NCI-H2196 treated with DMSO at 0.1 percent for 48 hours (cell line): Measurements from ENCODE around the gene MTF2.
"Not testable (repeated sequence)": the region's sequence is repeated elsewhere in the genome, so short reads cannot be mapped to it uniquely, and the experiment has no call there.

Experiments used
- DNase-seq: peaks from one replicate; lab custom pipeline; 2025; ENCODE audit not compliant: unreplicated experiment; lab: John Stamatoyannopoulos, UW

The MTF2 gene

DNA sequence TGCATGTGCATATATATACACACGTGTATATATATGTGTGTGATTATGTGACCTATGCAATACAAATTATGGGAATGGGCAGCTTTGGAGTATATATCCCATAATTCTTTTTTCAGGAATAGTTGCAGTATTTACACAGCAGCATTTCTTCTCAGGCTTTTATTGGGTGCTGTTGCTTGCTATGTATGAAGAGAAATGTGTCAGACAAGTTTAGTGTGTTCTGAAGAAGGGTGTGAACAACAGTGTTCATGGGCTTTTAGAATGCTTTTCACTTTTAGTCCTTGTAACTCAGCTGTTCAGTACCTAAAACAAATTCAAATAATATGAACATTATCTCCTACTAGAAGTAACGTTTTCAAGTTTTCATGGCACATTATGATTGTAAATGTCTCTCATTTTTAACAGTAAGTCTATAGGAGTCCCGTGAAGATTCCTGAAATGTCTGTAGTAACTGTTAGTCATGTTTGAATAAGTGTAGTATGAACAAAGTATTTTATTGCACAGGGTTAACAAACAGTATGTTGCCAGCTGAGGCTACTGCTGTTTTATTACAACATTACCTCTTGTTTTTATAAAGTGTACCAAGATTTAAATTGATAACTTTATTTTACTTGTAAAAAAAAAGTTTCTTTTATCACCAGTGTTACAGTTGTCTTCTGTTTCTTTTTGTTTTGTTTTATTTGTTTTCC, 58.7 kb downstream of the MTF2 start:
- no peak for DNase-seq

DNA sequence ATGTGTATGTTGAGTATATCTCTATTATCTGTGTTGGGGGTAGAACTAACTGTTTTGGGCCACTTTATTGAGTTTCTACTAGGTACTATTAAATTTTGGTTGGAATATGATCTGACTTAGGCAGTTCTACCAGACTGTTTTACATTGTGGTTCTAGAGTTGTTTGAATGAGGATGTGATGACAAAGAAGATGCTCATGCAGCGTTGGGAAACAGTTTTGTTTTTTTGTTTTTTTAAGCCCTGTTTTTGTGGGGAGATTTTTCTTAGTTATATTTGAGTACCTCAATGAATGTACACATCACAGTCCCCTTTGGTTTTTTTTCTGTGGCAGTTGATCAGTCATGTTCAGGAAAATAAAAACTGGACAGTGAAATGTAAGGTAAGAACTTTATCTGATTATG, 61.0 kb downstream of the MTF2 start:
- no peak for DNase-seq

DNA sequence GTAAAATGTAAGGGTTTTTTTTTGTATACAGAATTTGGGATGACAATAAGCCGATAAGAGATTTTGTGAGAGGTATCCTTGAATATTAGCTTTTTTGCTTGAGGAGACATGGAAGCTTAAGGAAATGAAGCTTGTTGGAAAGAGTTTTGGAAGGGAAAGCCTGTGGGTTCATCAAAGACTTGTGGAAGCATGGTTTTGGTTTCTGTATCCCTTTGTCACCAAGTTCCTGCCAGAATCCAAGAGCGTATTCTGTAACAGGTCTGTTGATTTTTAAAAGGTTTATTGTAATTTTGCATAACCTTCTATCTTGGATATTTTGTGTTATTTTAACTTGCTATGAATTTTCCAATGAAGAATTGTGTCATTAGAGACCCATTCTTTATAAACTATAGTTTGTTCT, 63.1 kb downstream of the MTF2 start:
- no peak for DNase-seq

DNA sequence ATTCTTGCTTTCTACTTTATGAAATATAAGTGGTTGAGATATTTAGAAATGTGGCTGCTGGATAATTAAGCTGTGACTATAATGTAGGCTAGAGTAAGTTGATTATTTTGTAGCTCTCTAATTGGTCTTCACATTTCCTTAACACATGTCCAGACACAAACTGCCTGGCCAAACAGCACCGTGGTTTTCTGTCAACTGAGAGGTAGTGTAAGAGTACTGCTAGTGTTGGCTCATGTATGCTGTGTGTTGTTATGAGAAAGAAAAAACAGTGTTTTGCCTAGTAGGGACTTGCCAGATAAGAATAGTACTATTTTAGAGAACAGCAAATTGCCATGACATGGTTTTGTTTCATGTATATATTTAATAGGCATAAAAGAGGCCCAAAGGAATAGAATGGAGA, 64.1 kb downstream of the MTF2 start:
- no peak for DNase-seq

DNA sequence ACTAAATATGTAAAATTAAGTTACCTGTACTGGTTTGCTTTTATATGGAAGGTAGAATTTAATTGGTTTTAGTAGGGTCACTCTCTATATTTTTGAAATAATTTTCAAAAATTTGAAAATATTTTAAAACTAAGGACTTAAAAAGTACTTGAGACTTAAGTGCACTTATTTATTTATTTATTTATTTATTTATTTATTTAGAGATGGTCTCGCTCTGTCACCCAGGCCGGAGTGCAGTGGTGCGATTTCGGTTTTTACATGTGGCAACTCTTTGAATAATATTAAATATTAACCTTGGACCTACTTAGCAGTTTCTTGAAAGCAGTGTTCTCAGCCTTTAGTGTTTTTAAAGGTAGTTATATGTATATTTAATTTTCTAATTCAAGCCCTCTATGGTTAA, 64.7 kb downstream of the MTF2 start:
- no peak for DNase-seq

DNA sequence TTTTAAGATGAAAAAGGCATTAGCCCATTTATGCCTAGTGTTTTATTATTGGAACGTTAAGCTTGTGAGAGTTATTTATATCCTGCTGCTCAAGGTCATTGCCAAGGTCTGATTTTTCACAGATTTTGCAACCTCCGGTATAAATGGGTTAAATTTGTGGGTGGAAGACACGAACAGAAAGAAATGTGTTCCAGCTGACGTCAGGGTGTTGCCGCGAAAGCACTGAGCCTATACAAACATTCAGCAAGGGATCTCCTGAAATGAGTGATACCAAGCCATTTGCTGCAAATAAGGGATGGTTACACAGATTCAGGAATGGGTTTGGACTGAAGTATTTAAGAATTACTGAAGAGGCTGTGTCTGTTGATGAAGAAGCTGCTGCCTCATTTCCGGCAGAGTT, 68.9 kb downstream of the MTF2 start:
- DNase-seq = no peak

DNA sequence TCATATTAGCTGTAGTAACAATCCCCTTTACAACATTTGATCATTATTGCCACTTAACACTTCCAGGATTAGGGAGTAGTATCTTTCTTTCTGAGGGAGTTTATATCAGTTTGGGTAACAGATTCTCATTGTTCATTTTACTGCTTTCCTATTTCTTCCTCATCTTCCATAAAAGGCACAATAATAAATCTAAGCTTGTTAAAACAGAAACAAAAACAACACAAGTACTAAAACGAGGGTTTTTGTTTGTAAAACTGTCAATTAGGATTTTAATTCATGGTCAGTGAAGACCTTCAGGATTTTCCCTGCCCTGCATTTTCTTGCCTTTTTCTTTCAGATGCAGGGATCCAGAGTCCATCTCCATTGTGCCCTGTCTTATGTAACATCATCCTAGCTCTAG, 71.6 kb downstream of the MTF2 start:
- DNase-seq = no peak

DNA sequence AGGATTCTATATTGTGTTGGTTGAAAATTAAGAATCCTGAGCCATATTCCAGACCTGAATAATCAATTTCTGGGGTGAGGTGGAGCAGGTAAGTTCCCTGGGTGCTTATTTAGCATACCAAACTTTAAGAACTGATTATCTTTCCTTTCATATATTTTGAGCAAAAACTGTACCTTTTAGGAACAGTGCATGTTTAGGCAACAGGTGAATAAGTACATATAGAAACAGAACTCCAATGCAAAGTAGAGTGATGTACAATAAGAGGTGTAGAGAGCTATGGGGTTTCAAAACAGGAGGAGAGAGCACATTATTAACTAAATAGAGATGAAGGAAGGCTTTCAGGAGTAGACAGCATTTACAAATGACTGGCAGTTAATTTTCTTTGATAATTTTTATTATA, 72.4 kb downstream of the MTF2 start:
- no peak for DNase-seq

DNA sequence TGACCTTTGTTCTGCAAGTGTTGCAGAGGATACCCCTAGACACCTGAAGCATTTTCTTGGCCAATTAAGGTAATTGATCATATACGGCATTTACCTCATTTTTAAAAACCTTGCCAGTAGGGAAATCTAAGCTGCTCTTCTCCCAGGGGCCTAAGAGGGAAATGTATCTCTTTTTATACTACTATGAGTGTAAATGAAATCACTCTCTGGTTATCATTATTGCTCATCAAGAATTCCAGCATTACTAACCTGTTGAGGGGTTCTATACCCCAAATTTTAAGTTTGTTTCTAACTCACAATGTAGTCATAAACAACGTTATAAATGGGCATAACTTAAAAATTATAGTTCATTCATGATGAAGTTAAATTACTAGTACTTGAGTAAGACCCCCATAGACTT, 73.8 kb downstream of the MTF2 start:
- no peak for DNase-seq

DNA sequence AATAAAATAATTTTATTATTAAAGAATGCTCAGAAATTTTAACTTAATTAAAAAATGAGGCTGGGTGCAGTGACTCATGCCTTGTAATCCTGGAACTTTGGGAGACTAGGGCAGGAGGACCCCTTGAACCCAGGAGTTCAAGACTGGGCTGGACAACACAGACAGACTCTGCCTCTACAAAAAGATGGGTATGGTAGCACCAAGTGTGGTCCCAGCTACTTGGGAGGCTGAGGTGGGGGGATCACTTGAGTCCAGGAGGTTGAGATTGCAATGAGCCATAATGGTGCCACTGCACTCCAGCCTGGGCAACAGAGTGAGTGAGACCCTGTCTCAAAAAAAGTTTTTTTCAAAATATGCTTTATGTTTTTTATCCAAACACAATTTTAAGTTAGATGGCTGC, 75.8 kb downstream of the MTF2 start:
- no peak for DNase-seq

DNA sequence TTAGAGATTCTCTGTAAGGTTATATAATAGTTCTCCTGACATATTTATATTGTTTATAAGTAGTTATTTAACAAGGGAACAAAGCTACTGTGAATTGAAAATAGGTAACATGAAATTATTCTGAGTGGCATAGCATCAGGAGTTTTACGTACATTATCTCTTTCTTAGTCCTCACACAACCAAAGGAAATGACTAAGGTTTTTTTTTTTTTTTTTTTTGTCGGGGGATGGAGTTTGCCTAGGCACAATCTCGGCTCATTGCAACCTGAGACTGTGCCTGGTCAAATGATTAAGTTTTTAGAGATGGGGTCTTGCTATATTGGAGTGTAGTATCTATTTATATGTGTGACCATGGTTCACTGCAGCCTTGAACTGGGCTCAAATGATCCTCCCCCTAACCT, 76.3 kb downstream of the MTF2 start:
- no peak for DNase-seq

DNA sequence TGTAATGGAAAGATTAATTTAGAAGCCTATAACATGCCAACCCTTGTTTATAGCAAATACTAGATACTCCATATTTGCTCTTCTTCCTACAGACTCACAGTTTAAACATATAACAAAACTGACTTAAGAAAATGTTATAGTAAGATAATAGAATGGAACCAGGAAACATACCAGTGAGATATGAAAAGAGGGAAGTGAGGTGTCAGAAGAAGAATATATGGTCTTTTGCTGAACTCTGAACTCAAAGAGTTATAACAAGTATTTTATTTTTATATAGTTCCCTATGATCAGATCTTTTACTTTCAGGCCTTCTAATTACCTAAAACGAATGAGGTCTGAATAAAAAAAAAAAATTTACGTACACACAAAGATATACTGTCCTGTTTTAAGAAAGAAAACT, 80.3 kb downstream of the MTF2 start:
- no peak for DNase-seq

DNA sequence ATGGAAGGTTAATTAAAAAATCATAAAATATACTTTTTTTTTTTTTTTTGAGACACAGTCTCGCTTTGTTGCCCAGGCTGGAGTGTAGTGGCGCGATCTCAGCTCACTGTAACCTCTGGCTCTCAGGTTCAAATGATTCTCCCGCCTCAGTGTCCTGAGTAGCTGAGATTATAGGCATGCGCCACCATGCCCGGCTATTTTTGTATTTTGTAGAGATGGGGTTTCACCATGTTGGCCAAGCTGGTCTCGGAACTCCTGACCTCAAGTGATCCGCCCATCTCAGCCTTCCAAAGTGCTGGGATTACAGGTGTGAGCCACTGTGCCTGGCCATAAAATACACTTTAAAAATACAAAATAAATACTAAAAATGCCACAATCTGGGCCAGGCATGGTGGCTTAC, 84.2 kb downstream of the MTF2 start:
- not testable (repeated sequence) for DNase-seq

DNA sequence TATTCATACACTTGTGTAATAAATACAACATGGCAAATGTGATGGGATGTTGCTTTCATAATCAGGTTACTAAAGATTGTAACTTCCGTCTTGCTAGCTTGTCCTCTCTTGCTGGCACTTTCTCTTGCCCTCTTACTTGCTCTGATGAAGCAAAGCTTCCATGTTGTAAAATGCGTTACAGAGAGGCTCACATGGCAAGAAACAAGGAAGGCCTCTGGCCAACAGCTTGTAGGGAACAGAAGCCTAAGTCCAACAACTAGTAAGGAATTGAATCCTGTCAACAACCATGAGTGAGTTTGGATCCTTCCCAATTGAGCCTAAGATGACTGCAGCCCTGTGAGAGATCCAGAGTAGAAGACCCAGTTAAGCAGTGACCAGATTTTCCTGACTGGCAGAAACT, 85.7 kb downstream of the MTF2 start:
- no peak for DNase-seq

DNA sequence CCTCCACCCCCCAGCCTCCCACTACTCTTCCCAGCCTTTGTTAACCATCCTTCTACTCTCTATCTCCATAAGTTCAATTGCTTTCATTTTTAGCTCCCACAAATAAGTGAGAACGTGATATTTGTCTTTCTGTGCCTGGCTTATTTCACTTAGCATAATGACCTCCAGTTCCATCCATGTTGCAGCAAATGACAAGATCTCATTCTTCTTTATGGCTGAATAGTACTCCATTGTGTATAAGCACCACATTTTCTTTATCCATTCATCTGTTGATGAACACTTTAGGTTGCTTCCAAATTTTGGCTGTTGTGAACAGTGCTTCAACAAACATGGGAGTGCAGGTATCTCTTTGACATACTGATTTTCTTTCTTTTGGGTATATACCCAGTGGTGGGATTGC, 86.8 kb downstream of the MTF2 start:
- not testable (repeated sequence) for DNase-seq

DNA sequence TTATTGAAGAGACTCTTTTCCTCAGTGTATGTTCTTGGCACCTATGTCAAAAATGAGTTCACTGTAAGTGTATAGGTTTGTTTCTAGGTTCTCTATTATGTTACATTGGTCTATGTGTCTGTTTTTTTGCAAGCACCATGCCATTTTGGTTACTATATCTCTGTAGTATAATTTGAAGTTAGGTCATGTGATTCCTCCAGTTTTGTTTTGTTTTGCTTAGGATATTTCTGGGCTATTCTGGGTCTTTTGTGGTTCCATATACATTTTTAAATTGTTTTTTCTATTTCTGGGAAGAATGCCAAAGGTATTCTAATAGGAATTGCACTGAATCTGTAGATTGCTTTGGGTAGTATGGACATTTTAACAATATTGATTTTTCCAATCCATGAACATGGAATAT, 87.9 kb downstream of the MTF2 start:
- DNase-seq = no peak

DNA sequence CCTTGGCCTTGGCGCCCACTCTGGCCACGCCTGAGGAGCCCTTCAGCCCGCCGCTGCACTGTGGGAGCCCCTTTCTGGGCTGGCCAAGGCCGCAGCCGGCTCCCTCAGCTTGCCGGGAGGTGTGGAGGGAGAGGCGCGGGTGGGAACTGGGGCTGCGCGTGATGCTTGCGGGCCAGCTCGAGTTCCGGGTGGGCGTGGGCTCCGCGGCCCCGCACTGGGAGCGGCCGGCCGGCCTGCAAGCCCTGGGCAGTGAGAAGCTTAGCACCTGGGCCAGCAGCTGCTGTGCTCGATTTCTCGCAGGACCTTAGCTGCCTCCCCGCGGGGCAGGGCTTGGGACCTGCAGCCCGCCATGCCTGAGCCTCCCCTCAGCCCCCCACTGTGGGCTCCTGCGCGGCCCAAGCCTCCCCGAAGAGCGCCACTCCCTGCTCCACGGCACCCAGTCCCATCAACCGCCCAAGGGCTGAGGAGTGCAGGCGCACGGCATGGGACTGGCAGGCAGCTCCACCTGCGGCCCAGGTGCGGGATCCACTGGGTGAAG, 91.1 kb downstream of the MTF2 start:
- not testable (repeated sequence) for DNase-seq

DNA sequence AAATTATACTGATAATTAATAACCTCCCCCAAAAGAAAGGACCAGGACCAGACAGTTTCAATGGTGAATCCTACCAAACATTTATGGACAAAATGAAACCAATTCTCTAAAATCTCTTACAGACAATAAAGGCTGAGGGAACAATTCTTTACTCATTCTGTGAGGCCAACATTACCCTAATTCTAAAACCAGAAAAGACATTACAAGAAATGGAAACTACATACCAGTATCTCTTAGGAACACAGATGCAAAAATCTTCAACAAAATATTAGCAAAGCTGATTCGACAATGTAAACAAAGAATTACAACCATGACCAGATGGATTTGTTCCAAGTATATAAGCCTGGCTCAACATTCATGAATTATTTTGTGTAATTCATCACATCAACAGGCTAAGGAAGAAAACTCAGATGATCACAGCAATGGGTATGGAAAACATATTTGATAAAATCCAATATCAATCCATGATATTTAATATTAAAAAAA, 92.5 kb downstream of the MTF2 start:
- no peak for DNase-seq

DNA sequence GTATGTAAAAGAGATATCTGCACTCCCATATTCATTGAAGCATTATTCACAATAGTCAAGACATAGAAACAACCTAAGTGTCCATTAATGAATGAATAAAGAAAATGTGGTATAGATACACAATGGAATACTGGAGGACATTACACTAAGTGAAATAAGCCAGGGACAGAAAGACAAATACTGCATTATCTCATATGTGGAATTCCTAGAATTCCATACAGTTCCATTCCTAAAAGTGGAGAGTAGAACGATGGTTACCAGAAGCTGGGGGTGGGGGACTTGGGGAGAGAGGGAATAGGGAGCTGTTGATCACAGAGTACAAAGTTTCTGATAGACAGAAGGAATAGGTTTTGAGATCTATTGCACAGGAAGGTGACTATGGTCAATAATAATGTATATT, 93.7 kb downstream of the MTF2 start:
- no peak for DNase-seq

DNA sequence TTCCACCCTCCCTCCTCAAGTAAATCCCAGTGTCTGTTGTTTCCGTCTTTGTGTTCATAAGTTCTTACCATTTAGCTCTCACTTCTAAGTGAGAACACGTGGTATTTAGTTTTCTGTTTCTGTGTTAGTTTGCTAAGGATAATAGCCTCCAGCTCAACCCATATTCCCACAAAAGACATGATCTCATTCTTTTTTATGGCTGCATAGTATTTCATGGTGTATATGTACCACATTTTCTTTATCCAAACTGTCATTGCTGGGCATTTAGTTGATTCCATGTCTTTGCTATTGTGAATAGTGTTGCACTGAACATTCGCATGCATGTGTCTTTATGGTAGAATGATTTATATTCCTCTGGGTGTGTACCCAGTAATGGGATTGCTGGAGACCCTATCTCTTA, 95.6 kb downstream of the MTF2 start:
- not testable (repeated sequence) for DNase-seq

DNA sequence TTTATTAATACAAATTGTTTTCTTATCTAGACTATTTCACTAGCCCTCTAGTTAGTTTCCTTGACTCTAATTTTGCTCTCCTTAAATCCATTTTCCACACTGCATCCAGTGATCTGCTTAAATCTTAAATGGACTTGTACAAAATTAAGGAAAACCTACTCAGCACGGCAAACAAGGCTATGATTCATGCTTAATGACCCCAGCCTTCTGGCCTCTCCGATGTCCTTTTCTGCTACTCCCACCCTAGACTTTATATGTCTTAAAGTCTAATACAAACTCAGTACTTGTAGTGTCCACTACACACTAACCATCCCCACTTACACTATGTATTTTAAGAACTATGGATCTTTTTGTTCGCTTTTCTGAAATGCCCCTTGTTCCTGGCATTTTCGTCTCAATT, 98.9 kb downstream of the MTF2 start:
- no peak for DNase-seq

DNA sequence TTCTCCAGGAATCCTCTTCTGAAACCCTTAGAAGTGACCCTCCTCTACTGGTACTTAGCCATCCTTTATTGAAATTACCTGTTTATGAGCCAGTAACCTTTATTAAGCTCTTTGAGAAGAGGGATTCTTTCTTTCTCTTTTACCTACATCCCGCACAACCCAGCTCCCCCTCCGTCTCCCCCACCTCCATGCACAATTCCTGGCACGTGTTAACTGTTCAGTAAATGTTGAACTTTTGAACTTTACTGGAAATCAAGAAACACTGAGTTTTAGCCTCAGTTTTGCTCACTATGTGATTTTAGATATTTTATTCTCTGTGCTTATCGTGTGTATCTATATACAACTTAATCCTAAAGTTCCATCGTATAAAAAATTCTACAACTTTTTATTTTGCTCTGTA, 99.3 kb downstream of the MTF2 start:
- DNase-seq = no peak
